Dendritic cell treated with granulocyte-macrophage colony-stimulating factor and Interleukin-4, amounts not matched to agents 40 ng/mL and 50 ng/mL, for 4 days (primary cell): ENCODE results near the gene HTRA3.

Source experiments
- H3K27ac Mint-ChIP-seq: one replicate; pipeline ENCODE4 v1.8.0; 2022; ENCODE audit warnings: mild to moderate bottlenecking, mixed read lengths
- H3K27me3 Mint-ChIP-seq: one replicate; pipeline ENCODE4 v1.8.0; 2022; ENCODE audit warnings: mild to moderate bottlenecking, mixed read lengths
- H3K36me3 Mint-ChIP-seq: one replicate; pipeline ENCODE4 v1.8.0; 2022; ENCODE audit warnings: low read depth, mixed read lengths
- H3K4me1 Mint-ChIP-seq: one replicate; pipeline ENCODE4 v1.8.0; 2022; ENCODE audit warnings: low read depth, mixed read lengths
- H3K4me3 Mint-ChIP-seq: one replicate; pipeline ENCODE4 v1.8.0; 2022; ENCODE audit warnings: mild to moderate bottlenecking, moderate library complexity, mixed read lengths
- H3K9me3 Mint-ChIP-seq: one replicate; pipeline ENCODE4 v1.8.0; 2022; ENCODE audit warnings: mixed read lengths
- intact Hi-C: fragments of 100-400 bp; cut with micrococcal nuclease; formaldehyde crosslinking; loops from one replicate; pipeline ENCODE4 v1.15.0; 2022

HTRA3 gene

GRCh38 chr4:8281519-8282133, 12.1 kb downstream of the HTRA3 start:
- Mint-ChIP-seq H3K36me3 (no peaks in the 10 kb centered on the region), H3K9me3 (no peaks in the 10 kb centered on the region), H3K4me3 (no peak overlapping the region), H3K27ac (no peak overlapping the region), H3K27me3 (peaks cover 6% of the 10 kb centered on the region), H3K4me1 (peaks cover 40% of the 10 kb centered on the region)
- intact Hi-C loops, result no loop called here

- H3K4me1 Mint-ChIP-seq, result peaks cover 38% of the 10 kb centered on the region
- peaks cover 3% of the 10 kb centered on the region for H3K27me3 Mint-ChIP-seq
- H3K4me3 Mint-ChIP-seq, result no peak overlapping the region
- intact Hi-C loops, result no loop called here
- no peaks in the 10 kb centered on the region for H3K36me3 Mint-ChIP-seq
- H3K27ac Mint-ChIP-seq, result no peak overlapping the region
- H3K9me3 Mint-ChIP-seq, result no peaks in the 10 kb centered on the region
Observed at GRCh38 chr4:8282134-8282641, 12.6 kb downstream of the HTRA3 start.

- Mint-ChIP-seq H3K27me3 (peaks cover 3% of the 10 kb centered on the region), H3K9me3 (no peaks in the 10 kb centered on the region), H3K4me1 (peaks cover 38% of the 10 kb centered on the region), H3K4me3 (no peak overlapping the region), H3K27ac (no peak overlapping the region), H3K36me3 (no peaks in the 10 kb centered on the region)
- intact Hi-C loops, result no loop called here
Observed at GRCh38 chr4:8282742-8283141, 13.2 kb downstream of the HTRA3 start.

- Mint-ChIP-seq H3K4me1 (peaks cover 40% of the 10 kb centered on the region), H3K4me3 (no peak overlapping the region), H3K27me3 (peaks cover 3% of the 10 kb centered on the region), H3K9me3 (no peaks in the 10 kb centered on the region), H3K27ac (no peak overlapping the region), H3K36me3 (no peaks in the 10 kb centered on the region)
- intact Hi-C loops, result no loop called here
Observed at GRCh38 chr4:8283161-8283560, 13.6 kb downstream of the HTRA3 start.

- no peak overlapping the region for H3K4me3 Mint-ChIP-seq
- peaks cover 3% of the 10 kb centered on the region for H3K27me3 Mint-ChIP-seq
- intact Hi-C loops, result no loop called here
- no peaks in the 10 kb centered on the region for H3K9me3 Mint-ChIP-seq
- no peak overlapping the region for H3K27ac Mint-ChIP-seq
- H3K4me1 Mint-ChIP-seq, result peaks cover 35% of the 10 kb centered on the region
- no peaks in the 10 kb centered on the region for H3K36me3 Mint-ChIP-seq
Observed at GRCh38 chr4:8283631-8284121, 14.1 kb downstream of the HTRA3 start.

GRCh38 chr4:8284391-8284790, 14.8 kb downstream of the HTRA3 start:
- Mint-ChIP-seq H3K27me3 (peaks cover 3% of the 10 kb centered on the region), H3K4me3 (no peak overlapping the region), H3K27ac (no peak overlapping the region), H3K36me3 (no peaks in the 10 kb centered on the region), H3K9me3 (no peaks in the 10 kb centered on the region), H3K4me1 (peaks cover 28% of the 10 kb centered on the region)
- intact Hi-C loops, result no loop called here

GRCh38 chr4:8285143-8285975, 15.8 kb downstream of the HTRA3 start:
- Mint-ChIP-seq H3K9me3 (no peaks in the 10 kb centered on the region), H3K27me3 (no peaks in the 10 kb centered on the region), H3K27ac (no peak overlapping the region), H3K36me3 (no peaks in the 10 kb centered on the region), H3K4me1 (peaks cover 23% of the 10 kb centered on the region), H3K4me3 (no peak overlapping the region)
- intact Hi-C loops, result no loop called here

- no peak overlapping the region for H3K4me3 Mint-ChIP-seq
- intact Hi-C loops, result no loop called here
- no peaks in the 10 kb centered on the region for H3K27me3 Mint-ChIP-seq
- no peaks in the 10 kb centered on the region for H3K9me3 Mint-ChIP-seq
- H3K4me1 Mint-ChIP-seq, result peaks cover 26% of the 10 kb centered on the region
- H3K36me3 Mint-ChIP-seq, result no peaks in the 10 kb centered on the region
- H3K27ac Mint-ChIP-seq, result no peak overlapping the region
Observed at GRCh38 chr4:8285976-8286718, 16.6 kb downstream of the HTRA3 start.

GRCh38 chr4:8286719-8287342, 17.3 kb downstream of the HTRA3 start:
- Mint-ChIP-seq H3K27ac (no peak overlapping the region), H3K4me3 (no peak overlapping the region), H3K36me3 (no peaks in the 10 kb centered on the region), H3K27me3 (no peaks in the 10 kb centered on the region), H3K9me3 (no peaks in the 10 kb centered on the region), H3K4me1 (peaks cover 26% of the 10 kb centered on the region)
- intact Hi-C loops, result no loop called here

- no peak overlapping the region for H3K27ac Mint-ChIP-seq
Observed at GRCh38 chr4:8287343-8288280, 18.1 kb downstream of the HTRA3 start.

GRCh38 chr4:8289151-8289750, 19.7 kb downstream of the HTRA3 start:
- no peaks in the 10 kb centered on the region for H3K27me3 Mint-ChIP-seq
- intact Hi-C loops, result no loop called here
- no peaks in the 10 kb centered on the region for H3K9me3 Mint-ChIP-seq
- no peaks in the 10 kb centered on the region for H3K36me3 Mint-ChIP-seq
- H3K27ac Mint-ChIP-seq, result no peak overlapping the region
- H3K4me1 Mint-ChIP-seq, result peaks cover 16% of the 10 kb centered on the region
- no peak overlapping the region for H3K4me3 Mint-ChIP-seq

More at GRCh38 chr4:8287343-8288280, 18.1 kb downstream of the HTRA3 start:
- intact Hi-C loops, result no loop called here
- no peaks in the 10 kb centered on the region for H3K9me3 Mint-ChIP-seq
- H3K4me3 Mint-ChIP-seq, result no peak overlapping the region
- H3K27me3 Mint-ChIP-seq, result no peaks in the 10 kb centered on the region
- H3K36me3 Mint-ChIP-seq, result no peaks in the 10 kb centered on the region
- peaks cover 25% of the 10 kb centered on the region for H3K4me1 Mint-ChIP-seq

GRCh38 chr4:8289956-8290700, 20.6 kb downstream of the HTRA3 start:
- H3K4me3 Mint-ChIP-seq, result no peak overlapping the region
- H3K27ac Mint-ChIP-seq, result no peak overlapping the region
- peaks cover 8% of the 10 kb centered on the region for H3K9me3 Mint-ChIP-seq
- no peaks in the 10 kb centered on the region for H3K36me3 Mint-ChIP-seq
- H3K4me1 Mint-ChIP-seq, result peaks cover 22% of the 10 kb centered on the region
- intact Hi-C loops, result no loop called here
- no peaks in the 10 kb centered on the region for H3K27me3 Mint-ChIP-seq
